ENCODE results near the gene TSR3.

Gene TSR3

GRCh38 chr16:1306334-1306733 is 45.3 kb downstream of the TSR3 start:
- H3K27ac ChIP-seq (ENCODE audit: low read depth, low read length) = no peak overlapping the region
- H3K9me3 ChIP-seq (ENCODE audit: insufficient read depth, low read length) = no peaks in the 10 kb centered on the region
- no peak overlapping the region for H3K4me3 ChIP-seq (ENCODE audit: insufficient read depth, low read length, poor library complexity, severe bottlenecking)
- peaks cover 15% of the 10 kb centered on the region for H3K79me2 ChIP-seq (ENCODE audit: insufficient read depth, low read length)
- peaks cover 12% of the 10 kb centered on the region for H4K20me1 ChIP-seq (ENCODE audit: low read depth, low read length)
- no peaks in the 10 kb centered on the region for H3K27me3 ChIP-seq (ENCODE audit: low read length)
- no peak for TF ChIP-seq EZH2phosphoT487 (conservative IDR thresholded peaks at IDR 0.05; ENCODE audit: low read length)
- no peak for TF ChIP-seq CTCF (IDR thresholded peaks at IDR 0.05; ENCODE audit: insufficient read depth, low read length, poor library complexity, severe bottlenecking)
- no peak overlapping the region for H3K4me2 ChIP-seq (ENCODE audit: low read depth, low read length, poor library complexity, severe bottlenecking)
- no peaks in the 10 kb centered on the region for H3K9me2 ChIP-seq (replicated peaks; ENCODE audit: insufficient read depth, low read length)
- H2AFZ ChIP-seq (ENCODE audit: low read depth, low read length, severe bottlenecking) = no peak overlapping the region
- no peak overlapping the region for H3K9ac ChIP-seq (ENCODE audit: low read length)
- H3K36me3 ChIP-seq (ENCODE audit: low read length) = no peaks in the 10 kb centered on the region
- H3F3A ChIP-seq (ENCODE audit: insufficient read depth) = peaks cover 14% of the 10 kb centered on the region

GRCh38 chr16:1305823-1306222 is 45.9 kb downstream of the TSR3 start:
- H3K27me3 ChIP-seq (ENCODE audit: low read length) = no peaks in the 10 kb centered on the region
- 0 out of 2 replicates have a peak, but pooled peaks cover 7% of the 10 kb centered on the region for H4K20me1 ChIP-seq (ENCODE audit: low read depth, low read length)
- no peak overlapping the region for H3K4me2 ChIP-seq (ENCODE audit: low read depth, low read length, poor library complexity, severe bottlenecking)
- TF ChIP-seq CTCF (IDR thresholded peaks at IDR 0.05; ENCODE audit: insufficient read depth, low read length, poor library complexity, severe bottlenecking) (no peak), EZH2phosphoT487 (conservative IDR thresholded peaks at IDR 0.05; ENCODE audit: low read length) (no peak)
- H2AFZ ChIP-seq (ENCODE audit: low read depth, low read length, severe bottlenecking) = no peak overlapping the region
- H3K9me3 ChIP-seq (ENCODE audit: insufficient read depth, low read length) = no peaks in the 10 kb centered on the region
- H3K36me3 ChIP-seq (ENCODE audit: low read length) = no peaks in the 10 kb centered on the region
- peaks cover 10% of the 10 kb centered on the region for H3K79me2 ChIP-seq (ENCODE audit: insufficient read depth, low read length)
- no peak overlapping the region for H3K9ac ChIP-seq (ENCODE audit: low read length)
- H3F3A ChIP-seq (ENCODE audit: insufficient read depth) = peaks cover 14% of the 10 kb centered on the region
- no peak overlapping the region for H3K4me3 ChIP-seq (ENCODE audit: insufficient read depth, low read length, poor library complexity, severe bottlenecking)
- H3K27ac ChIP-seq (ENCODE audit: low read depth, low read length) = no peak overlapping the region
- H3K9me2 ChIP-seq (replicated peaks; ENCODE audit: insufficient read depth, low read length) = no peaks in the 10 kb centered on the region

GRCh38 chr16:1301562-1301961 is 50.1 kb downstream of the TSR3 start:
- H3K79me2 ChIP-seq (ENCODE audit: insufficient read depth, low read length) = no peaks in the 10 kb centered on the region
- no peaks in the 10 kb centered on the region for H3K9me3 ChIP-seq (ENCODE audit: insufficient read depth, low read length)
- no peaks in the 10 kb centered on the region for H3K27me3 ChIP-seq (ENCODE audit: low read length)
- no peak overlapping the region for H2AFZ ChIP-seq (ENCODE audit: low read depth, low read length, severe bottlenecking)
- H3F3A ChIP-seq (ENCODE audit: insufficient read depth) = peaks cover 11% of the 10 kb centered on the region
- no peak for TF ChIP-seq CTCF (IDR thresholded peaks at IDR 0.05; ENCODE audit: insufficient read depth, low read length, poor library complexity, severe bottlenecking)
- no peaks in the 10 kb centered on the region for H3K36me3 ChIP-seq (ENCODE audit: low read length)
- H3K27ac ChIP-seq (ENCODE audit: low read depth, low read length) = no peak overlapping the region
- H3K4me2 ChIP-seq (ENCODE audit: low read depth, low read length, poor library complexity, severe bottlenecking) = no peak overlapping the region
- H3K9ac ChIP-seq (ENCODE audit: low read length) = no peak overlapping the region
- no peak overlapping the region for H3K4me3 ChIP-seq (ENCODE audit: insufficient read depth, low read length, poor library complexity, severe bottlenecking)
- H4K20me1 ChIP-seq (ENCODE audit: low read depth, low read length) = no peaks in the 10 kb centered on the region
- H3K9me2 ChIP-seq (replicated peaks; ENCODE audit: insufficient read depth, low read length) = no peaks in the 10 kb centered on the region
